Erythroblast (primary cell): ENCODE data around the gene SLC6A17.

Experiments
- DNase-seq, 2 experiments: peaks; one replicate each; lab custom pipeline; 2025; lab: John Stamatoyannopoulos, UW
- GATA1 ChIP-seq: IDR thresholded peaks from 2 replicates; pipeline ENCODE4 v1.6.1; 2011; ENCODE audit warnings: low read depth, mild to moderate bottlenecking, control low read depth, low read length, moderate library complexity
- POLR2A ChIP-seq: IDR thresholded peaks from 2 replicates; pipeline ENCODE4 v1.6.1; 2011; ENCODE audit warnings: mild to moderate bottlenecking, low read length

The SLC6A17 gene

GRCh38 chr1:110196917-110197765 is 46.8 kb downstream of the SLC6A17 start:
- DNase-seq = peak; percentile 51 to 66
- no peak for TF ChIP-seq GATA1
- TF ChIP-seq POLR2A = no peak

GRCh38 chr1:110197905-110198629 is 47.8 kb downstream of the SLC6A17 start:
- no peak for DNase-seq
- TF ChIP-seq GATA1 (no peak), POLR2A (no peak)

GRCh38 chr1:110198746-110199145 is 48.5 kb downstream of the SLC6A17 start:
- no peak for TF ChIP-seq POLR2A
- no peak for TF ChIP-seq GATA1

GRCh38 chr1:110200190-110200589 is 49.9 kb downstream of the SLC6A17 start:
- TF ChIP-seq POLR2A (no peak), GATA1 (no peak)
- no peak for DNase-seq

More at GRCh38 chr1:110198746-110199145, 48.5 kb downstream of the SLC6A17 start:
- no peak for DNase-seq

- TF ChIP-seq POLR2A (no peak), GATA1 (no peak)
- no peak for DNase-seq
Measured at GRCh38 chr1:110200666-110201065, 50.4 kb downstream of the SLC6A17 start.

- TF ChIP-seq POLR2A = no peak
- no peak for TF ChIP-seq GATA1
- no peak for DNase-seq
Measured at GRCh38 chr1:110201157-110201825, 51.0 kb downstream of the SLC6A17 start.

GRCh38 chr1:110203021-110203661 is 52.8 kb downstream of the SLC6A17 start:
- no peak for TF ChIP-seq POLR2A
- TF ChIP-seq GATA1 = no peak

GRCh38 chr1:110205156-110205555 is 54.9 kb downstream of the SLC6A17 start:
- TF ChIP-seq GATA1 (no peak), POLR2A (no peak)
- DNase-seq = no peak

More at GRCh38 chr1:110203021-110203661, 52.8 kb downstream of the SLC6A17 start:
- DNase-seq = peak; percentile 57 to 78

- no peak for DNase-seq
- TF ChIP-seq GATA1 (no peak), POLR2A (no peak)
Measured at GRCh38 chr1:110205591-110206155, 55.4 kb downstream of the SLC6A17 start.

- TF ChIP-seq POLR2A = no peak
- TF ChIP-seq GATA1 = no peak
Measured at GRCh38 chr1:110206261-110206920, 56.1 kb downstream of the SLC6A17 start.

GRCh38 chr1:110207831-110208230 is 57.5 kb downstream of the SLC6A17 start:
- TF ChIP-seq GATA1 (no peak), POLR2A (no peak)
- peak; percentile 44 to 73 for DNase-seq

More at GRCh38 chr1:110206261-110206920, 56.1 kb downstream of the SLC6A17 start:
- no peak for DNase-seq

GRCh38 chr1:110208916-110209645 is 58.8 kb downstream of the SLC6A17 start:
- no peak for TF ChIP-seq POLR2A
- no peak for TF ChIP-seq GATA1

More at GRCh38 chr1:110208916-110209645, 58.8 kb downstream of the SLC6A17 start:
- DNase-seq = no peak
